C4-2B (cell line): ENCODE results near the gene RTN1.

Experiments
- ZFX ChIP-seq: fragments of 450-650 bp; IDR thresholded peaks from 2 replicates; pipeline ENCODE4 v1.6.1; 2017
- TF ChIP-seq, protein P1 (sequence below): fragments of 450-650 bp; conservative IDR thresholded peaks from 2 replicates; pipeline ENCODE4 v1.5.1; 2017; ENCODE audit warnings: mild to moderate bottlenecking

DNA sequence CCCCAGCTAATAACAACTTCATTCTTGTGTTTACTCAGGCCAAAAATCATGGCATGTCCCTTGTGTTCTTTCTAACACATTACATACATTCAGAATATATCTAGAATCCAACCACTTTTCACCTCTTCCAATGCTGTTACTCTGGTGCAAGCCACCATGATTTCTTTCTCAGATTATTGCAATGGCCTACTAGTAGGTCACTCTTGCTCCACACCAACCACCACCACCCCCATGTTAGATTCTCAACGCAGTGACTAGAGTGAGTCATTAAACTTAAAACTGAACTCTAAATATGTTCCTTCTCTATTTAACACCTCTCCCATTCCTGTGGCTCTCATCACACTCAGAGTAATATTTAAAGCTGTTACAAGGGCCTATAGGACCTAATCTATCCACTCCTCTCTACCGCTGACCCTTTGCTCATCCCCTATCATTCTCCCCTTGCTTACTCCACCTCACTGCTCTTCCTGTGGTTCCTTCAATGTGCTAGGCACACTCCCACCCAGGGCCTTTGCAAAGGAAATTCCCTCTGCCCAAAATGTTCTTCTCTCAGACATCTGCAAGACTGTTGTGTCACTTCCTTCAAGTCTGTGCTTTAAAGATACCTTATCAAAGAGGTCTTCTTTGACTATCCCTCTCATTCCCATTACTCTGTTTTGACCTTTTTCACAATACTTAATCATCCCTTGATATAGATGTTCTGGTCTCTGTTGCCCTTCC is 6.6 kb downstream of the RTN1 start:
- TF ChIP-seq, protein P1, sequence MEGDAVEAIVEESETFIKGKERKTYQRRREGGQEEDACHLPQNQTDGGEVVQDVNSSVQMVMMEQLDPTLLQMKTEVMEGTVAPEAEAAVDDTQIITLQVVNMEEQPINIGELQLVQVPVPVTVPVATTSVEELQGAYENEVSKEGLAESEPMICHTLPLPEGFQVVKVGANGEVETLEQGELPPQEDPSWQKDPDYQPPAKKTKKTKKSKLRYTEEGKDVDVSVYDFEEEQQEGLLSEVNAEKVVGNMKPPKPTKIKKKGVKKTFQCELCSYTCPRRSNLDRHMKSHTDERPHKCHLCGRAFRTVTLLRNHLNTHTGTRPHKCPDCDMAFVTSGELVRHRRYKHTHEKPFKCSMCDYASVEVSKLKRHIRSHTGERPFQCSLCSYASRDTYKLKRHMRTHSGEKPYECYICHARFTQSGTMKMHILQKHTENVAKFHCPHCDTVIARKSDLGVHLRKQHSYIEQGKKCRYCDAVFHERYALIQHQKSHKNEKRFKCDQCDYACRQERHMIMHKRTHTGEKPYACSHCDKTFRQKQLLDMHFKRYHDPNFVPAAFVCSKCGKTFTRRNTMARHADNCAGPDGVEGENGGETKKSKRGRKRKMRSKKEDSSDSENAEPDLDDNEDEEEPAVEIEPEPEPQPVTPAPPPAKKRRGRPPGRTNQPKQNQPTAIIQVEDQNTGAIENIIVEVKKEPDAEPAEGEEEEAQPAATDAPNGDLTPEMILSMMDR: no peak
- no peak for TF ChIP-seq ZFX
